Activated CD8-positive, alpha-beta T cell treated with anti-CD3 and anti-CD28 coated beads for 36 hours (primary cell): ENCODE measurements around the gene TRIM34. TPM values are rescaled to one million over a fixed set of nuclear protein-coding genes. Genes with fewer than 3 reads are reported as not detected.
A peak's percentile ranks its signal among the peaks of the same experiment; 100 is the strongest.

Experiments
- ATAC-seq: fragments of 200-7000 bp; cut with Tn5 transposase; one replicate; pipeline ENCODE4 v1.10.0; 2021; ENCODE audit warnings: mild to moderate bottlenecking, moderate library complexity
- CTCF ChIA-PET: fragments of 350-600 bp; sonication (Branson Sonifier 250); formaldehyde crosslinking; loops from one replicate; lab custom pipeline; 2021; ENCODE audit warnings: antibody characterized with exemption; lab: Charles Lee
- POLR2A ChIA-PET: fragments of 350-600 bp; sonication (Branson Sonifier 250); formaldehyde crosslinking; loops from one replicate; lab custom pipeline; 2021; ENCODE audit warnings: antibody characterized with exemption; lab: Charles Lee
- DNase-seq: peaks from one replicate; pipeline ENCODE4 v3.0.0-alpha.2; 2020
- H3K27ac Mint-ChIP-seq: one replicate; pipeline ENCODE4 v1.8.0; 2021; ENCODE audit warnings: mild to moderate bottlenecking, mixed read lengths
- H3K27me3 Mint-ChIP-seq: one replicate; pipeline ENCODE4 v1.8.0; 2021; ENCODE audit warnings: mixed read lengths
- H3K36me3 Mint-ChIP-seq: one replicate; pipeline ENCODE4 v1.8.0; 2021; ENCODE audit warnings: low read depth, mixed read lengths
- H3K4me1 Mint-ChIP-seq: one replicate; pipeline ENCODE4 v1.8.0; 2021; ENCODE audit warnings: low read depth, mixed read lengths
- H3K4me3 Mint-ChIP-seq: one replicate; pipeline ENCODE4 v1.8.0; 2021; ENCODE audit warnings: mild to moderate bottlenecking, moderate library complexity, mixed read lengths
- H3K9me3 Mint-ChIP-seq: one replicate; pipeline ENCODE4 v1.8.0; 2021; ENCODE audit warnings: mixed read lengths
- CTCF ChIP-seq: fragments of 200-600 bp; IDR thresholded peaks from one replicate; pipeline ENCODE4 v1.8.0; 2022; ENCODE audit warnings: antibody characterized with exemption, mild to moderate bottlenecking
- intact Hi-C: fragments of 100-400 bp; cut with micrococcal nuclease; formaldehyde crosslinking; loops from one replicate; pipeline ENCODE4 v1.10.0; 2022
- total RNA-seq, 2 experiments: library from RNA; stranded (reverse); gene quantifications; one replicate each; pipeline ENCODE4 v1.2.3, GENCODE V29; 2021

TRIM34 gene
- total RNA-seq, 2 experiments from 2014 or later = 8.5 to 9.3 TPM

GRCh38 chr11:5684036-5684645, 59.3 kb downstream of the TRIM34 start:
- no peak for DNase-seq
- intact Hi-C loops = loop anchor here (2.0 kb wide), 2 partner anchors 17 to 59 kb away; partner anchors contain the start of gene TRIM34
- no peak for ATAC-seq
- ChIA-PET CTCF (interaction anchor here (0.7 to 1.9 kb wide), 16 partner anchors 12 to 207 kb away, joined by 3 to 10 read pairs (median 4); partner anchors contain the start of gene OR52N2), POLR2A (interaction anchor here (0.7 to 1.9 kb wide), 6 partner anchors 9 to 60 kb away, joined by 3 to 7 read pairs (median 4); partner anchors contain the start of gene TRIM34)
- Mint-ChIP-seq H3K9me3 (peaks cover 3% of the 10 kb centered on the region), H3K4me1 (peaks cover 51% of the 10 kb centered on the region), H3K27ac (peak overlapping the region; percentile 98), H3K27me3 (no peaks in the 10 kb centered on the region), H3K4me3 (peak overlapping the region; percentile 95), H3K36me3 (peaks cover 25% of the 10 kb centered on the region)
- TF ChIP-seq CTCF = no peak

GRCh38 chr11:5684646-5685362, 60.0 kb downstream of the TRIM34 start, which contains the start of gene TRIM5:
Gene TRIM5 (minus strand): TSS chr11:5685074. CDS start chr11:5680177, 4,897 bp downstream.
- POLR2A ChIA-PET = interaction anchor here (0.7 to 1.9 kb wide), 7 partner anchors 8 to 60 kb away, joined by 3 to 7 read pairs (median 4); partner anchors contain the start of gene TRIM34
- no peaks in the 10 kb centered on the region for H3K27me3 Mint-ChIP-seq
- peaks cover 3% of the 10 kb centered on the region for H3K9me3 Mint-ChIP-seq

GRCh38 chr11:5686426-5686825, 61.6 kb downstream of the TRIM34 start:
- ChIA-PET POLR2A (no interaction called here), CTCF (no interaction called here)
- H3K4me3 Mint-ChIP-seq = no peak overlapping the region
- peaks cover 3% of the 10 kb centered on the region for H3K9me3 Mint-ChIP-seq
- H3K36me3 Mint-ChIP-seq = peaks cover 25% of the 10 kb centered on the region
- no peaks in the 10 kb centered on the region for H3K27me3 Mint-ChIP-seq
- no peak for DNase-seq
- intact Hi-C loops = no loop called here
- H3K4me1 Mint-ChIP-seq = peaks cover 38% of the 10 kb centered on the region
- TF ChIP-seq CTCF = no peak
- no peak overlapping the region for H3K27ac Mint-ChIP-seq
- ATAC-seq = no peak

More at GRCh38 chr11:5684646-5685362, 60.0 kb downstream of the TRIM34 start, which contains the start of gene TRIM5:
- H3K4me3 Mint-ChIP-seq = peak within 1 kb of the TSS; percentile 95
- peak within 1 kb of the TSS; percentile 98 for H3K27ac Mint-ChIP-seq
- intact Hi-C loops = loop anchor here (2.0 kb wide), 2 partner anchors 16 to 60 kb away; partner anchors contain the start of gene TRIM34
- H3K4me1 Mint-ChIP-seq = peaks cover 49% of the 10 kb centered on the region
- DNase-seq (peak; percentile 94), ATAC-seq (peak; percentile 84)
- CTCF ChIA-PET = interaction anchor here (0.8 to 1.9 kb wide), 18 partner anchors 11 to 206 kb away, joined by 3 to 10 read pairs (median 4); partner anchors contain the start of gene OR52N2
- TF ChIP-seq CTCF = peak; percentile 75
- peaks cover 20% of the 10 kb centered on the region for H3K36me3 Mint-ChIP-seq

- Mint-ChIP-seq H3K36me3 (peaks cover 35% of the 10 kb centered on the region), H3K9me3 (peaks cover 1% of the 10 kb centered on the region), H3K27ac (peak overlapping the region; percentile 95), H3K4me3 (no peak overlapping the region), H3K27me3 (no peaks in the 10 kb centered on the region), H3K4me1 (peaks cover 41% of the 10 kb centered on the region)
- ChIA-PET CTCF (interaction anchor here (0.6 to 1.2 kb wide), 3 partner anchors 17 to 1052 kb away, joined by 3 to 6 read pairs (median 3); no protein-coding TSS in a partner anchor), POLR2A (interaction anchor here (0.6 to 0.9 kb wide), 2 partner anchors 13 to 64 kb away, joined by 3 read pairs; no protein-coding TSS in a partner anchor)
- no peak for TF ChIP-seq CTCF
- intact Hi-C loops = no loop called here
- no peak for ATAC-seq
- DNase-seq = no peak
These were observed 63.7 kb downstream of the TRIM34 start for GRCh38 chr11:5688482-5688881.
